Subcutaneous abdominal adipose tissue (tissue), 5 donors: ENCODE results near the gene CHRNE.
A peak's percentile ranks its signal among the peaks of the same experiment; 100 is the strongest.
"Not testable (repeated sequence)": the region's sequence is repeated elsewhere in the genome, so short reads cannot be mapped to it uniquely, and the experiment has no call there.

Experiments
- H3K27ac ChIP-seq: one replicate; pipeline ENCODE4 v1.7.0; 2013; ENCODE audit warnings: low read depth, mild to moderate bottlenecking, inconsistent platforms, low read length, moderate library complexity
- H3K27me3 ChIP-seq, 5 donors: one replicate each; pipeline ENCODE4 v1.7.0; 2013; ENCODE audit warnings: low read length in 5 of 5, inconsistent platforms in 1 of 5; ENCODE audit not compliant: control insufficient read depth in 5 of 5, insufficient read depth in 4 of 5
- H3K36me3 ChIP-seq, 5 donors: one replicate each; pipeline ENCODE4 v1.7.0; 2013; ENCODE audit warnings: low read length in 5 of 5; ENCODE audit not compliant: control insufficient read depth in 5 of 5, insufficient read depth in 5 of 5
- H3K4me1 ChIP-seq, 5 donors: one replicate each; pipeline ENCODE4 v1.7.0; 2013; ENCODE audit warnings: low read length in 5 of 5, mild to moderate bottlenecking in 3 of 5, moderate library complexity in 1 of 5; ENCODE audit not compliant: control insufficient read depth in 5 of 5, insufficient read depth in 5 of 5
- H3K4me3 ChIP-seq, 5 donors: one replicate each; pipeline ENCODE4 v1.7.0; 2013; ENCODE audit warnings: low read length in 5 of 5, low read depth in 1 of 5
- H3K9ac ChIP-seq, 5 donors: one replicate each; pipeline ENCODE4 v1.7.0; 2013; ENCODE audit warnings: low read length in 5 of 5, mild to moderate bottlenecking in 4 of 5, moderate library complexity in 3 of 5
- H3K9me3 ChIP-seq, 5 donors: one replicate each; pipeline ENCODE4 v1.7.0; 2013; ENCODE audit warnings: low read length in 5 of 5; ENCODE audit not compliant: control insufficient read depth in 5 of 5
- donor health status: healthy.
- donor health status: healthy.
- donor health status: healthy.
- donor health status: healthy.
- donor health status: healthy.

Gene CHRNE

GRCh38 chr17:4932756-4933155 is 29.9 kb upstream of the CHRNE start:
- Histone ChIP-seq H3K9me3 (no peaks in the 10 kb centered on the region), H3K27me3 (no peaks in the 10 kb centered on the region), H3K9ac (no peak overlapping the region), H3K4me1 (peaks cover 0 to 12% (median 9%) of the 10 kb centered on the region in 5 donors), H3K4me3 (no peak overlapping the region), H3K27ac (no peak overlapping the region), H3K36me3 (peaks cover 0 to 21% (median 18%) of the 10 kb centered on the region in 5 donors)

GRCh38 chr17:4931963-4932362 is 29.1 kb upstream of the CHRNE start, which contains the start of gene GP1BA:
Gene GP1BA, plus strand, starts transcription at chr17:4932277. Its CDS starts 328 bp downstream, at chr17:4932605.
- peaks cover 0 to 12% (median 9%) of the 10 kb centered on the region in 5 donors for H3K4me1 ChIP-seq
- no peaks in the 10 kb centered on the region for H3K27me3 ChIP-seq
- no peaks in the 10 kb centered on the region for H3K9me3 ChIP-seq
- H3K4me3 ChIP-seq: no peak within 1 kb of the TSS
- no peak within 1 kb of the TSS for H3K27ac ChIP-seq
- peak within 1 kb of the TSS in 1 of 5 donors; percentile 50 for H3K9ac ChIP-seq
- H3K36me3 ChIP-seq: peaks cover 0 to 13% (median 11%) of the 10 kb centered on the region in 5 donors

GRCh38 chr17:4928881-4929280 is 26.0 kb upstream of the CHRNE start:
- Histone ChIP-seq H3K4me3 (no peak overlapping the region), H3K27ac (no peak overlapping the region), H3K9me3 (no peaks in the 10 kb centered on the region), H3K4me1 (peaks cover 0 to 3% (median under 1%) of the 10 kb centered on the region in 5 donors), H3K9ac (no peak overlapping the region), H3K36me3 (peaks cover 0 to 3% (median 0%) of the 10 kb centered on the region in 5 donors), H3K27me3 (no peaks in the 10 kb centered on the region)

- not testable (repeated sequence) for H3K36me3 ChIP-seq, H3K27ac ChIP-seq, H3K9ac ChIP-seq, H3K4me1 ChIP-seq, H3K27me3 ChIP-seq, H3K9me3 ChIP-seq, H3K4me3 ChIP-seq
Measured at GRCh38 chr17:4926577-4927335, 23.9 kb upstream of the CHRNE start.

GRCh38 chr17:4921320-4921719 is 18.4 kb upstream of the CHRNE start:
- no peak overlapping the region for H3K9ac ChIP-seq
- peak overlapping the region; percentile 87 for H3K27ac ChIP-seq
- H3K9me3 ChIP-seq: no peaks in the 10 kb centered on the region
- H3K4me1 ChIP-seq: peaks cover 0 to 17% (median 11%) of the 10 kb centered on the region in 5 donors
- H3K27me3 ChIP-seq: no peaks in the 10 kb centered on the region
- no peak overlapping the region for H3K4me3 ChIP-seq
- H3K36me3 ChIP-seq: no peaks in the 10 kb centered on the region

GRCh38 chr17:4920351-4921048 is 17.6 kb upstream of the CHRNE start:
- Histone ChIP-seq H3K4me3 (peak overlapping the region in 1 of 5 donors; percentile 35), H3K27me3 (no peaks in the 10 kb centered on the region), H3K4me1 (peaks cover 0 to 17% (median 11%) of the 10 kb centered on the region in 5 donors), H3K9me3 (no peaks in the 10 kb centered on the region), H3K27ac (peak overlapping the region; percentile 87), H3K36me3 (no peaks in the 10 kb centered on the region), H3K9ac (peak overlapping the region in 1 of 5 donors; percentile 72)

- no peak overlapping the region for H3K4me3 ChIP-seq
- H3K27me3 ChIP-seq: no peaks in the 10 kb centered on the region
- H3K27ac ChIP-seq: peak overlapping the region; percentile 87
- H3K36me3 ChIP-seq: no peaks in the 10 kb centered on the region
- no peaks in the 10 kb centered on the region for H3K9me3 ChIP-seq
- peak overlapping the region in 2 of 5 donors; percentile 35 to 60 for H3K9ac ChIP-seq
- H3K4me1 ChIP-seq: peaks cover 0 to 17% (median 11%) of the 10 kb centered on the region in 5 donors
Measured at GRCh38 chr17:4919511-4920047, 16.7 kb upstream of the CHRNE start.

GRCh38 chr17:4914551-4914950 is 11.7 kb upstream of the CHRNE start:
- not testable (repeated sequence) for H3K27ac ChIP-seq, H3K9ac ChIP-seq, H3K27me3 ChIP-seq, H3K36me3 ChIP-seq, H3K4me3 ChIP-seq, H3K9me3 ChIP-seq
- H3K4me1 ChIP-seq: peaks cover 0 to 13% (median 6%) of the 10 kb centered on the region in 5 donors

- Histone ChIP-seq H3K27me3 (no peaks in the 10 kb centered on the region), H3K4me1 (peaks cover 0 to 13% (median 11%) of the 10 kb centered on the region in 5 donors), H3K9me3 (no peaks in the 10 kb centered on the region), H3K9ac (no peak overlapping the region), H3K27ac (no peak overlapping the region), H3K4me3 (no peak overlapping the region), H3K36me3 (no peaks in the 10 kb centered on the region)
Measured at GRCh38 chr17:4913994-4914393, 11.1 kb upstream of the CHRNE start.
